GM23338 (cell line): Measurements from ENCODE around the gene ST3GAL4. TPM values are rescaled to one million over a fixed set of nuclear protein-coding genes. Genes with fewer than 3 reads are reported as not detected.

Source experiments
- ATAC-seq: fragments of 200-7000 bp; cut with Tn5 transposase; 3 replicates; pipeline ENCODE4 v1.9.1; 2020
- DNase-seq: peaks from one replicate; pipeline ENCODE4 v3.0.0-alpha.2; 2015; ENCODE audit warnings: low spot score
- H2AFZ ChIP-seq: fragments of 200-600 bp; sonication (generic); 2 replicates; pipeline ENCODE4 v1.8.0; 2016; ENCODE audit warnings: antibody characterized with exemption, mild to moderate bottlenecking, moderate library complexity
- H3F3A ChIP-seq: fragments of 200-600 bp; sonication (generic); replicated peaks from 2 replicates; pipeline ENCODE4 v1.8.0; 2017; ENCODE audit warnings: antibody characterized with exemption, mixed run types, low read depth
- H3K27ac ChIP-seq: fragments of 200-600 bp; sonication (generic); 2 replicates; pipeline ENCODE4 v1.6.1; 2016; ENCODE audit warnings: low read depth
- H3K27me3 ChIP-seq: fragments of 200-600 bp; sonication (generic); 2 replicates; pipeline ENCODE4 v1.8.0; 2016; ENCODE audit warnings: mild to moderate bottlenecking, mixed run types, moderate library complexity; ENCODE audit not compliant: insufficient read depth
- H3K36me3 ChIP-seq: fragments of 200-600 bp; sonication (generic); 2 replicates; pipeline ENCODE4 v1.8.0; 2016; ENCODE audit warnings: mild to moderate bottlenecking; ENCODE audit not compliant: insufficient read depth
- H3K4me1 ChIP-seq: fragments of 200-600 bp; sonication (generic); 2 replicates; pipeline ENCODE4 v1.8.0; 2016; ENCODE audit warnings: mild to moderate bottlenecking, moderate library complexity; ENCODE audit not compliant: insufficient read depth
- H3K4me2 ChIP-seq: fragments of 200-600 bp; sonication (generic); 2 replicates; pipeline ENCODE4 v1.7.1; 2017; ENCODE audit warnings: mixed run types
- H3K4me3 ChIP-seq: fragments of 200-600 bp; sonication (generic); 2 replicates; pipeline ENCODE4 v1.6.1; 2016; ENCODE audit warnings: mixed run types
- H3K79me2 ChIP-seq: fragments of 200-600 bp; sonication (generic); replicated peaks from 2 replicates; pipeline ENCODE4 v1.8.0; 2017; ENCODE audit warnings: mild to moderate bottlenecking; ENCODE audit not compliant: insufficient read depth
- H3K9me2 ChIP-seq: fragments of 200-600 bp; sonication (generic); 2 replicates; pipeline ENCODE4 v1.8.0; 2017; ENCODE audit not compliant: insufficient read depth
- H4K20me1 ChIP-seq: fragments of 200-600 bp; sonication (generic); replicated peaks from 2 replicates; pipeline ENCODE4 v1.8.0; 2017; ENCODE audit warnings: mild to moderate bottlenecking; ENCODE audit not compliant: insufficient read depth
- H3K27ac Mint-ChIP-seq: 2 replicates; pipeline ENCODE4 v1.8.0; 2020; ENCODE audit warnings: inconsistent platforms, mild to moderate bottlenecking, moderate library complexity, mixed read lengths
- H3K27me3 Mint-ChIP-seq: 3 replicates; pipeline ENCODE4 v1.8.0; 2022; ENCODE audit warnings: low read depth, mild to moderate bottlenecking, moderate library complexity, mixed read lengths, inconsistent platforms; ENCODE audit not compliant: insufficient read depth, poor library complexity
- H3K36me3 Mint-ChIP-seq: 3 replicates; pipeline ENCODE4 v1.8.0; 2021; ENCODE audit warnings: low read depth, mild to moderate bottlenecking, inconsistent platforms, moderate library complexity, mixed read lengths
- H3K4me1 Mint-ChIP-seq: 3 replicates; pipeline ENCODE4 v1.8.0; 2020; ENCODE audit warnings: mild to moderate bottlenecking, inconsistent platforms, mixed read lengths
- H3K4me3 Mint-ChIP-seq: 3 replicates; pipeline ENCODE4 v1.8.0; 2021; ENCODE audit warnings: moderate library complexity, mild to moderate bottlenecking, inconsistent platforms, mixed read lengths
- H3K9me3 Mint-ChIP-seq: 3 replicates; pipeline ENCODE4 v1.8.0; 2020; ENCODE audit warnings: moderate library complexity, mild to moderate bottlenecking, inconsistent platforms, mixed read lengths
- EZH2 ChIP-seq: fragments of 200-600 bp; sonication (generic); IDR thresholded peaks from one replicate; pipeline ENCODE4 v1.8.0; 2017; ENCODE audit warnings: antibody characterized with exemption, mild to moderate bottlenecking, low read depth; ENCODE audit not compliant: unreplicated experiment
- EZH2phosphoT487 ChIP-seq: fragments of 200-600 bp; sonication (generic); IDR thresholded peaks from one replicate; pipeline ENCODE4 v1.8.1; 2018; ENCODE audit warnings: antibody characterized with exemption; ENCODE audit not compliant: unreplicated experiment
- JUNB ChIP-seq: IDR thresholded peaks from one replicate; pipeline ENCODE4 v1.6.1; 2016; ENCODE audit warnings: antibody characterized with exemption; ENCODE audit not compliant: unreplicated experiment
- NANOG ChIP-seq: IDR thresholded peaks from 2 replicates; pipeline ENCODE4 v1.6.1; 2016; ENCODE audit warnings: antibody characterized with exemption, borderline replicate concordance
- STAT1 ChIP-seq: IDR thresholded peaks from one replicate; pipeline ENCODE4 v1.6.1; 2016; ENCODE audit warnings: antibody characterized with exemption; ENCODE audit not compliant: unreplicated experiment
- ZNF331 ChIP-seq: fragments of 250-450 bp; sonication (Bioruptor Pico); IDR thresholded peaks from 2 replicates; pipeline ENCODE4 v1.5.0; 2020; ENCODE audit warnings: low read depth, mild to moderate bottlenecking, moderate library complexity
- polyA plus RNA-seq: library from polyadenylated mRNA; unstranded; fragments of >200 nt; fragmentation: Nextera tagmentation; extraction: Ambion mirVana; gene quantifications from 2 replicates; pipeline ENCODE4 v1.2.1, GENCODE V29; 2016
- total RNA-seq: library from RNA; depleted of rRNA; stranded (reverse); fragments of >200 nt; shearing (Covaris generic); gene quantifications from 2 replicates; pipeline ENCODE4 v1.2.3, GENCODE V29; 2014
- TF ChIP-seq, protein P1 (sequence below), 2 experiments: fragments of 200-600 bp in 1 of 2; sonication (generic) in 1 of 2; conservative IDR thresholded peaks; 2 replicates each; pipeline versions ENCODE4 v1.5.1 to v1.6.1; 2016 to 2017; ENCODE audit warnings: antibody characterized with exemption in 2 of 2, low read depth in 2 of 2, mild to moderate bottlenecking in 2 of 2, moderate library complexity in 1 of 2
- TF ChIP-seq, protein P2 (sequence below): IDR thresholded peaks from 2 replicates; pipeline ENCODE4 v1.6.1; 2016; ENCODE audit warnings: antibody characterized with exemption

Gene ST3GAL4
- total and polyA plus RNA-seq, 2 experiments from 2014 or later, result 10.1 to 28.0 TPM

DNA sequence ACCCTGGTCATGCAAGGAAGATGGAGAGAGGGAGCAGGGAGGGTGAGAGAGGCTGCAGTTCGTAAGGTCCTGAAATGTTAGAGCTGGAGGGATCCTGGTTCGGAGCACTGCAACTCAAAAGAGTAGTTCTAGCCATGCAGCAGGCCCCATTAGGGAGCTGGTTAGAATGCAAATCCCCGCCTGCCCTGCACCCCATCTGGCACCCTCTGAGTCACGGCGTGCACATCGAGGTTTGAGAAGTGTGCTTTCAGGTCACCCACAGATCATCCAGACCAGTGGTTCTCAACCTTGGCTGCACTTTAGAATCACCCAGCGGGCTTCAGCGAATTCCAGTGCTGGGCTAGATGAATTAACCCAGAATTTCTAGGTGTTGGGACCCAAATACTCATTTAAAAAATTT lies 48.2 kb downstream of the ST3GAL4 start:
- ATAC-seq (peak; percentile 21), DNase-seq (no peak)
- Histone ChIP-seq H3K27ac (peak overlapping the region; percentile 37; the same call in 1 of the 2 replicates), H2AFZ (no peak overlapping the region), H3K27me3 (no peaks in the 10 kb centered on the region), H3K4me1 (peaks cover 16% of the 10 kb centered on the region), H4K20me1 (no peaks in the 10 kb centered on the region), H3K4me2 (0 out of 2 replicates have a peak overlapping the region, but pooled peaks have one; percentile 38), H3K36me3 (no peaks in the 10 kb centered on the region), H3K79me2 (no peaks in the 10 kb centered on the region), H3K9me2 (no peaks in the 10 kb centered on the region), H3K4me3 (no peak overlapping the region), H3F3A (0 out of 2 replicates have a peak, but pooled peaks cover 3% of the 10 kb centered on the region)
- Mint-ChIP-seq H3K36me3 (peaks cover 4% of the 10 kb centered on the region; the same call in 1 of the 3 replicates), H3K4me3 (no peak overlapping the region), H3K27ac (no peak overlapping the region), H3K4me1 (peaks cover 29% of the 10 kb centered on the region), H3K27me3 (peaks cover 7% of the 10 kb centered on the region), H3K9me3 (peaks cover 5% of the 10 kb centered on the region; the same call in 1 of the 3 replicates)
- TF ChIP-seq, protein P1, sequence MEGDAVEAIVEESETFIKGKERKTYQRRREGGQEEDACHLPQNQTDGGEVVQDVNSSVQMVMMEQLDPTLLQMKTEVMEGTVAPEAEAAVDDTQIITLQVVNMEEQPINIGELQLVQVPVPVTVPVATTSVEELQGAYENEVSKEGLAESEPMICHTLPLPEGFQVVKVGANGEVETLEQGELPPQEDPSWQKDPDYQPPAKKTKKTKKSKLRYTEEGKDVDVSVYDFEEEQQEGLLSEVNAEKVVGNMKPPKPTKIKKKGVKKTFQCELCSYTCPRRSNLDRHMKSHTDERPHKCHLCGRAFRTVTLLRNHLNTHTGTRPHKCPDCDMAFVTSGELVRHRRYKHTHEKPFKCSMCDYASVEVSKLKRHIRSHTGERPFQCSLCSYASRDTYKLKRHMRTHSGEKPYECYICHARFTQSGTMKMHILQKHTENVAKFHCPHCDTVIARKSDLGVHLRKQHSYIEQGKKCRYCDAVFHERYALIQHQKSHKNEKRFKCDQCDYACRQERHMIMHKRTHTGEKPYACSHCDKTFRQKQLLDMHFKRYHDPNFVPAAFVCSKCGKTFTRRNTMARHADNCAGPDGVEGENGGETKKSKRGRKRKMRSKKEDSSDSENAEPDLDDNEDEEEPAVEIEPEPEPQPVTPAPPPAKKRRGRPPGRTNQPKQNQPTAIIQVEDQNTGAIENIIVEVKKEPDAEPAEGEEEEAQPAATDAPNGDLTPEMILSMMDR (conservative IDR thresholded peaks at IDR 0.05; ENCODE audit: low read depth in 2 of 2), result no peak
- TF ChIP-seq ZNF331 (CRISPR knock-in tag), result no peak
- no peak for TF ChIP-seq STAT1
- TF ChIP-seq EZH2, result no peak
- TF ChIP-seq JUNB, result no peak
- TF ChIP-seq, protein P2, sequence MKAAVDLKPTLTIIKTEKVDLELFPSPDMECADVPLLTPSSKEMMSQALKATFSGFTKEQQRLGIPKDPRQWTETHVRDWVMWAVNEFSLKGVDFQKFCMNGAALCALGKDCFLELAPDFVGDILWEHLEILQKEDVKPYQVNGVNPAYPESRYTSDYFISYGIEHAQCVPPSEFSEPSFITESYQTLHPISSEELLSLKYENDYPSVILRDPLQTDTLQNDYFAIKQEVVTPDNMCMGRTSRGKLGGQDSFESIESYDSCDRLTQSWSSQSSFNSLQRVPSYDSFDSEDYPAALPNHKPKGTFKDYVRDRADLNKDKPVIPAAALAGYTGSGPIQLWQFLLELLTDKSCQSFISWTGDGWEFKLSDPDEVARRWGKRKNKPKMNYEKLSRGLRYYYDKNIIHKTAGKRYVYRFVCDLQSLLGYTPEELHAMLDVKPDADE, result no peak
- TF ChIP-seq EZH2phosphoT487, result no peak

DNA sequence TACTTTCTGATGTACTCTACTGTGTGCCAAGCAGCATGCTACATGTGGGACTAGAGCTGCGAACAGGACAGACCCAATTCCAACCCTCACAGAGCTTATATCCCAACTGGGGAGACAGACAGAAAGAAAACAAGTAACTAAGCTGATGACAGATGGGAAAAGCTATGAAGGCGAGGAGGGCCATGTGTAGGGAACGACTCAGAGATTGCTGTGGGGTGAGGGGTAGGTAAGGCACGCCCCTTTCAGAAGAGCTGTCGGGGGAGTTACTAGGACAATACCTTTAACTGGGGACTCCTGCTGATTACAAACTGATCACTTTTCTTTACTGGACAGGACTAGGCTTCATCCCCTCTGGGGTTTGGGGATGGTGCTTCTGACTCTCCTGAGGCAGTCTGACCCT lies 48.9 kb downstream of the ST3GAL4 start:
- Mint-ChIP-seq H3K27ac (no peak overlapping the region), H3K9me3 (peaks cover 5% of the 10 kb centered on the region; the same call in 1 of the 3 replicates), H3K4me1 (peaks cover 29% of the 10 kb centered on the region), H3K4me3 (no peak overlapping the region), H3K36me3 (peaks cover 10% of the 10 kb centered on the region; the same call in 2 of the 3 replicates), H3K27me3 (peaks cover 7% of the 10 kb centered on the region)
- H3K9me2 ChIP-seq, result no peaks in the 10 kb centered on the region
- H2AFZ ChIP-seq, result no peak overlapping the region
- H3F3A ChIP-seq, result 0 out of 2 replicates have a peak, but pooled peaks cover 3% of the 10 kb centered on the region
- H3K27me3 ChIP-seq, result no peaks in the 10 kb centered on the region
- no peak overlapping the region for H3K4me3 ChIP-seq
- TF ChIP-seq JUNB, result no peak
- TF ChIP-seq NANOG, result no peak
- H3K4me2 ChIP-seq, result no peak overlapping the region
- ATAC-seq (peak; percentile 57), DNase-seq (no peak)
- H3K36me3 ChIP-seq, result no peaks in the 10 kb centered on the region
- H4K20me1 ChIP-seq, result no peaks in the 10 kb centered on the region
- H3K27ac ChIP-seq, result no peak overlapping the region
- no peaks in the 10 kb centered on the region for H3K79me2 ChIP-seq
- peaks cover 16% of the 10 kb centered on the region for H3K4me1 ChIP-seq
